ENCODE data around the gene RNF14. TPM values are rescaled to one million over a fixed set of nuclear protein-coding genes. Genes with fewer than 3 reads are reported as not detected.

Gene RNF14
- polyA plus RNA-seq, 1 of the 3 experiments (the other 2 are of a cell fraction) = 24.5 TPM

- Histone ChIP-seq H3K9me2 (no peaks in the 10 kb centered on the region), H2AFZ (ENCODE audit: low read depth) (no peak overlapping the region), H3K4me2 (no peak overlapping the region), H3F3A (replicated peaks; ENCODE audit: insufficient read depth) (no peaks in the 10 kb centered on the region), H3K4me3 (ENCODE audit: low read depth in 2 of 2, low read length in 1 of 2) (no peak overlapping the region), H3K36me3 (replicated peaks in 1 of 2; ENCODE audit: control insufficient read depth in 1 of 2, insufficient read depth in 2 of 2, low read length in 1 of 2) (no peaks in the 10 kb centered on the region), H3K27ac (ENCODE audit: low read depth in 2 of 2, low read length in 1 of 2) (no peak overlapping the region), H3K27me3 (ENCODE audit: insufficient read depth) (no peaks in the 10 kb centered on the region), H3K9ac (no peak overlapping the region), H3K9me3 (no peaks in the 10 kb centered on the region), H3K79me2 (ENCODE audit: insufficient read depth) (no peaks in the 10 kb centered on the region), H4K20me1 (ENCODE audit: insufficient read depth) (no peaks in the 10 kb centered on the region), H3K4me1 (ENCODE audit: control insufficient read depth in 1 of 2, insufficient read depth in 2 of 2, low read depth in 1 of 2, low read length in 1 of 2) (peaks cover 0 to 13% of the 10 kb centered on the region in 2 experiments; a peak in 1 of 4 replicates)
- POLR2A ChIA-PET = no interaction called here
- 66% methylated on average over 2 of the region's 2 CpGs for WGBS (ENCODE audit: low lambda C conversion rate)
- TF ChIP-seq MXI1 (IDR thresholded peaks at IDR 0.05; ENCODE audit: low read depth, low read length) = no peak
- TF ChIP-seq TAF1 (IDR thresholded peaks at IDR 0.05; ENCODE audit: borderline replicate concordance, low read depth, low read length) = no peak
- no peak for TF ChIP-seq SIN3A (IDR thresholded peaks at IDR 0.05; ENCODE audit: borderline replicate concordance, low read depth, low read length)
- TF ChIP-seq RXRA (IDR thresholded peaks at IDR 0.05; ENCODE audit: borderline replicate concordance, low read depth) = no peak
- TF ChIP-seq, protein P1, sequence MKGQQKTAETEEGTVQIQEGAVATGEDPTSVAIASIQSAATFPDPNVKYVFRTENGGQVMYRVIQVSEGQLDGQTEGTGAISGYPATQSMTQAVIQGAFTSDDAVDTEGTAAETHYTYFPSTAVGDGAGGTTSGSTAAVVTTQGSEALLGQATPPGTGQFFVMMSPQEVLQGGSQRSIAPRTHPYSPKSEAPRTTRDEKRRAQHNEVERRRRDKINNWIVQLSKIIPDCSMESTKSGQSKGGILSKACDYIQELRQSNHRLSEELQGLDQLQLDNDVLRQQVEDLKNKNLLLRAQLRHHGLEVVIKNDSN (IDR thresholded peaks at IDR 0.05; ENCODE audit: borderline replicate concordance, low read depth) = no peak
- TF ChIP-seq CTCF (IDR thresholded peaks at IDR 0.05) = no peak
- no peak for TF ChIP-seq POLR2AphosphoS5 (IDR thresholded peaks at IDR 0.05; ENCODE audit: low read depth, low read length)
- no peak for TF ChIP-seq EZH2phosphoT487 (IDR thresholded peaks at IDR 0.05; ENCODE audit: borderline replicate concordance, low read depth)
- TF ChIP-seq, protein P2, sequence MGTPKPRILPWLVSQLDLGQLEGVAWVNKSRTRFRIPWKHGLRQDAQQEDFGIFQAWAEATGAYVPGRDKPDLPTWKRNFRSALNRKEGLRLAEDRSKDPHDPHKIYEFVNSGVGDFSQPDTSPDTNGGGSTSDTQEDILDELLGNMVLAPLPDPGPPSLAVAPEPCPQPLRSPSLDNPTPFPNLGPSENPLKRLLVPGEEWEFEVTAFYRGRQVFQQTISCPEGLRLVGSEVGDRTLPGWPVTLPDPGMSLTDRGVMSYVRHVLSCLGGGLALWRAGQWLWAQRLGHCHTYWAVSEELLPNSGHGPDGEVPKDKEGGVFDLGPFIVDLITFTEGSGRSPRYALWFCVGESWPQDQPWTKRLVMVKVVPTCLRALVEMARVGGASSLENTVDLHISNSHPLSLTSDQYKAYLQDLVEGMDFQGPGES (IDR thresholded peaks at IDR 0.05; ENCODE audit: low read depth, low read length) = no peak
- no peak for TF ChIP-seq GATA2 (CRISPR knock-in tag; IDR thresholded peaks at IDR 0.05)
- TF ChIP-seq RAD21 (IDR thresholded peaks at IDR 0.05; ENCODE audit: low read length) = no peak
- no peak for TF ChIP-seq FOXJ3 (CRISPR knock-in tag; IDR thresholded peaks at IDR 0.05)
- TF ChIP-seq, protein P3, sequence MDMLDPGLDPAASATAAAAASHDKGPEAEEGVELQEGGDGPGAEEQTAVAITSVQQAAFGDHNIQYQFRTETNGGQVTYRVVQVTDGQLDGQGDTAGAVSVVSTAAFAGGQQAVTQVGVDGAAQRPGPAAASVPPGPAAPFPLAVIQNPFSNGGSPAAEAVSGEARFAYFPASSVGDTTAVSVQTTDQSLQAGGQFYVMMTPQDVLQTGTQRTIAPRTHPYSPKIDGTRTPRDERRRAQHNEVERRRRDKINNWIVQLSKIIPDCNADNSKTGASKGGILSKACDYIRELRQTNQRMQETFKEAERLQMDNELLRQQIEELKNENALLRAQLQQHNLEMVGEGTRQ (IDR thresholded peaks at IDR 0.05; ENCODE audit: borderline replicate concordance, low read depth, low read length) = no peak
- TF ChIP-seq JUND (IDR thresholded peaks at IDR 0.05) = no peak
- DNase-seq = no peak
- CTCF ChIA-PET = interaction anchor here (1.1 to 20.3 kb wide), 2 partner anchors 9 to 19 kb away, joined by 3 to 256 read pairs; partner anchors contain the start of genes PCDH12 and RNF14
Observed at GRCh38 chr5:141949511-141949910, 19.4 kb upstream of the RNF14 start.

All from SK-N-SH (cell line).